ENCODE data around the gene RERG. TPM values are rescaled to one million over a fixed set of nuclear protein-coding genes. Genes with fewer than 3 reads are reported as not detected.
"Not testable (repeated sequence)": the region's sequence is repeated elsewhere in the genome, so short reads cannot be mapped to it uniquely, and the experiment has no call there.

The RERG gene
- 5.9 TPM for total RNA-seq

GRCh38 chr12:15220915-15221885, at the start of gene RERG:
TSS of gene RERG (minus strand) at chr12:15221417. CDS start at chr12:15217489, 3,928 bp downstream.
- peak; percentile 82 for DNase-seq (ENCODE audit: low spot score)

- DNase-seq (ENCODE audit: low spot score), result no peak
Measured at GRCh38 chr12:15270591-15270990, 49.4 kb upstream of the RERG start.

- DNase-seq (ENCODE audit: low spot score), result peak; percentile 21
Measured at GRCh38 chr12:15268927-15269552, 47.8 kb upstream of the RERG start.

- DNase-seq (ENCODE audit: low spot score), result no peak
Measured at GRCh38 chr12:15268309-15268708, 47.1 kb upstream of the RERG start.

GRCh38 chr12:15265875-15266274, 44.7 kb upstream of the RERG start:
- DNase-seq (ENCODE audit: low spot score), result no peak

- DNase-seq (ENCODE audit: low spot score), result peak; percentile 19
Measured at GRCh38 chr12:15256761-15257160, 35.5 kb upstream of the RERG start.

GRCh38 chr12:15253990-15254389, 32.8 kb upstream of the RERG start:
- no peak for DNase-seq (ENCODE audit: low spot score)

GRCh38 chr12:15244926-15245325, 23.7 kb upstream of the RERG start:
- no peak for DNase-seq (ENCODE audit: low spot score)

GRCh38 chr12:15244341-15244740, 23.1 kb upstream of the RERG start:
- DNase-seq (ENCODE audit: low spot score), result no peak

GRCh38 chr12:15243102-15243501, 21.9 kb upstream of the RERG start:
- DNase-seq (ENCODE audit: low spot score), result no peak

- DNase-seq (ENCODE audit: low spot score), result no peak
Measured at GRCh38 chr12:15240898-15241297, 19.7 kb upstream of the RERG start.

GRCh38 chr12:15234508-15234907, 13.3 kb upstream of the RERG start:
- DNase-seq (ENCODE audit: low spot score), result no peak

GRCh38 chr12:15234011-15234410, 12.8 kb upstream of the RERG start:
- DNase-seq (ENCODE audit: low spot score), result no peak

- DNase-seq (ENCODE audit: low spot score), result no peak
Measured at GRCh38 chr12:15232959-15233358, 11.7 kb upstream of the RERG start.

- DNase-seq (ENCODE audit: low spot score), result no peak
Measured at GRCh38 chr12:15231493-15231892, 10.3 kb upstream of the RERG start.

- no peak for DNase-seq (ENCODE audit: low spot score)
Measured at GRCh38 chr12:15230751-15231150, 9.5 kb upstream of the RERG start.

GRCh38 chr12:15230137-15230536, 8.9 kb upstream of the RERG start:
- no peak for DNase-seq (ENCODE audit: low spot score)

GRCh38 chr12:15227004-15227679, 5.9 kb upstream of the RERG start:
- peak; percentile 44 for DNase-seq (ENCODE audit: low spot score)

GRCh38 chr12:15225863-15226218, 4.6 kb upstream of the RERG start:
- DNase-seq (ENCODE audit: low spot score), result not testable (repeated sequence)

GRCh38 chr12:15225136-15225862, 4.1 kb upstream of the RERG start:
- DNase-seq (ENCODE audit: low spot score), result no peak

GRCh38 chr12:15222219-15222618, 1.0 kb upstream of the RERG start:
- DNase-seq (ENCODE audit: low spot score), result no peak

- peak; percentile 16 for DNase-seq (ENCODE audit: low spot score)
Measured at GRCh38 chr12:15220451-15220850, 766 bp downstream of the RERG start.

Data from mucosa of gallbladder (tissue), 1 donor.